GM06990 (cell line): Measurements from ENCODE around the gene CYB5A.

Source experiments
- DNase-seq: peaks from one replicate; pipeline ENCODE4 v3.0.0-alpha.2; 2011; ENCODE audit not compliant: insufficient read length; ENCODE audit errors: extremely low read depth
- H3K27me3 ChIP-seq: replicated peaks from 2 replicates; pipeline ENCODE4 v1.6.0; 2011; ENCODE audit warnings: low read length; ENCODE audit not compliant: control insufficient read depth, insufficient read depth
- H3K36me3 ChIP-seq: 2 replicates; pipeline ENCODE4 v1.5.1; 2011; ENCODE audit warnings: low read length; ENCODE audit not compliant: control insufficient read depth, insufficient read depth
- H3K4me3 ChIP-seq: replicated peaks from 2 replicates; pipeline ENCODE4 v1.5.1; 2011; ENCODE audit warnings: low read depth, mild to moderate bottlenecking, control low read depth, low read length
- TF ChIP-seq, protein P1 (sequence below): IDR thresholded peaks from 2 replicates; pipeline ENCODE4 v1.5.1; 2011; ENCODE audit warnings: low read length, control low read depth, mild to moderate bottlenecking, inconsistent platforms; ENCODE audit not compliant: insufficient read depth, poor library complexity, severe bottlenecking

Gene CYB5A, protein sequence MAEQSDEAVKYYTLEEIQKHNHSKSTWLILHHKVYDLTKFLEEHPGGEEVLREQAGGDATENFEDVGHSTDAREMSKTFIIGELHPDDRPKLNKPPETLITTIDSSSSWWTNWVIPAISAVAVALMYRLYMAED

GRCh38 chr18:74291771-74292540 is at the start of gene CYB5A:
Gene CYB5A, minus strand, starts transcription at chr18:74291963. Its CDS starts 88 bp downstream, at chr18:74291875.
- Histone ChIP-seq H3K4me3 (peak within 1 kb of the TSS; percentile 93), H3K36me3 (no peaks in the 10 kb centered on the region), H3K27me3 (no peaks in the 10 kb centered on the region)
- DNase-seq: peak; percentile 93
- TF ChIP-seq, protein P1, sequence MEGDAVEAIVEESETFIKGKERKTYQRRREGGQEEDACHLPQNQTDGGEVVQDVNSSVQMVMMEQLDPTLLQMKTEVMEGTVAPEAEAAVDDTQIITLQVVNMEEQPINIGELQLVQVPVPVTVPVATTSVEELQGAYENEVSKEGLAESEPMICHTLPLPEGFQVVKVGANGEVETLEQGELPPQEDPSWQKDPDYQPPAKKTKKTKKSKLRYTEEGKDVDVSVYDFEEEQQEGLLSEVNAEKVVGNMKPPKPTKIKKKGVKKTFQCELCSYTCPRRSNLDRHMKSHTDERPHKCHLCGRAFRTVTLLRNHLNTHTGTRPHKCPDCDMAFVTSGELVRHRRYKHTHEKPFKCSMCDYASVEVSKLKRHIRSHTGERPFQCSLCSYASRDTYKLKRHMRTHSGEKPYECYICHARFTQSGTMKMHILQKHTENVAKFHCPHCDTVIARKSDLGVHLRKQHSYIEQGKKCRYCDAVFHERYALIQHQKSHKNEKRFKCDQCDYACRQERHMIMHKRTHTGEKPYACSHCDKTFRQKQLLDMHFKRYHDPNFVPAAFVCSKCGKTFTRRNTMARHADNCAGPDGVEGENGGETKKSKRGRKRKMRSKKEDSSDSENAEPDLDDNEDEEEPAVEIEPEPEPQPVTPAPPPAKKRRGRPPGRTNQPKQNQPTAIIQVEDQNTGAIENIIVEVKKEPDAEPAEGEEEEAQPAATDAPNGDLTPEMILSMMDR: no peak

DNA sequence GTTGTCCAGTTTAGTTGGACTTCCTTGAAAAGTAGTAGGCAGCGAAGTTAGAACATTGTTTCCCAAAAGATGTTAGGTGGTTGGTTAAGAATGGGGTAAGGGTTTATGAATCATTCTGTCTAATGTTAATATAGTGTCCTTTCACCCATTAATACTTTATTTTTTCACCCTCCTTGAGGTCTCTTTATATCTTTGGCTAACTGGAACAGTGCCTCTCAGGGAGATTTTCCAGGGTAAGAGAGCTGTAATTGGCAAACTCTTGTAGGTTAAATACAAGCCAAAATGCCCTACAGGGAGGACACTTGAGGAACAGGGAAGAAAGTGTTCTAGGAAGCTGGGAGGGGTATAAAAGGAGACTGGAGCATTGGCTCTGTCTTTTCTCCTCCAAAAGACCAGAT is 46.1 kb upstream of the CYB5A start:
- H3K36me3 ChIP-seq: no peaks in the 10 kb centered on the region
- no peak overlapping the region for H3K4me3 ChIP-seq
- H3K27me3 ChIP-seq: no peaks in the 10 kb centered on the region
- DNase-seq: no peak
- TF ChIP-seq, protein P1: no peak

DNA sequence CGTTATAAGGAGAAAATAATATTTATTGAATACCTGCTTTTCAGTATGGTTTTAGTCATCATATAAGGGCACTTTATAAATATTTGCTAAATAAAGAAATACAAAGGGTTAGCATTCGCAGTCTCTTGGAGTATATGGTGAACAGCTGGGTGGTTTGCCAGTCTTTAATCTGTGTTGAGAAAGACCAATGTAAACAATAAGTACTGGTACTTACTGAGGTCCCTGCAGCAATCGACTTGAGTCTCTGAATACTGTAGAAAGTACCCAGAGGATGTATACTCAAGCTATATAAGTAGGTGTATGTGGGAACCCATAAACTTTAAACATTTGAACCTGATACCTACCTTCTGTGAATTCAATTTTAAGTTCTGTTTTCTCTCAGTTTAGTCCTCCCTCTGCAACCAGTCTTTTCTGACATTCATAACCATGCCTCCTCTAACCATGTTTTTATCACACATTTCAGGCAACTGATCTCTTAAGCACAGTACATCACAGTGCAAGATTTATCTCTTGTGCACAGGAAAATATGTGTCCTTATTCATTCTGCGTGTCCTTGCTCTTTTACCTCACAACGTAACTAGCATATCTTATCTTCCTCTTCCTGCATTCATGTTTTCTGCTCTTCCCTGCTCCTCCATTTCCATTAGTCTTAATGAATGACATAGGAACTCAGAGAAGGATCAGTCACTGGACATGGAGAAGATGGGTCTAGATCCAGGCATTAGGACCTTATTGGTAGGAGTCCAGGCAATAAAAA is 45.6 kb upstream of the CYB5A start:
- no peak for DNase-seq
- Histone ChIP-seq H3K4me3 (no peak overlapping the region), H3K27me3 (no peaks in the 10 kb centered on the region), H3K36me3 (no peaks in the 10 kb centered on the region)
- TF ChIP-seq, protein P1: no peak

DNA sequence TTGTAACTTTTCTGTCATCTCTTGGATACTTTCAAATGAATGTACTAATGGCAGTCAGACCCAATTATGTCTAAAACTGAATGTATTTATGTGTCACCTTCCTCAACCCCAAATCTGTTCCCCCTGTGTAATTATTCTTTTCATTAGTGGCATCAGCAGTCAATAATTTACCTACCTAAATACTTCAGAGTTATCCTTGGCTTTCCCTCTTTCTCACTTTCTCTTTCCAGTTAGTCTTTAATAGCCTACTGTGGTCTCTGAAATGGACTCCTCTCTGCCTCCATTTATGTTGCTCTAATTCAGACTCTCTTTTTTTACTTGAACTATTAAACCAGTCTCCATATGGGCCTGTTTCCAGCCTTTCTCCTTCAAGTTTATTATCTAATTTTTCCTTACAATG is 44.9 kb upstream of the CYB5A start:
- Histone ChIP-seq H3K4me3 (no peak overlapping the region), H3K27me3 (no peaks in the 10 kb centered on the region), H3K36me3 (no peaks in the 10 kb centered on the region)
- no peak for DNase-seq
- TF ChIP-seq, protein P1: no peak

GRCh38 chr18:74334242-74334893 is 42.6 kb upstream of the CYB5A start:
- TF ChIP-seq, protein P1: no peak
- no peak for DNase-seq
- Histone ChIP-seq H3K4me3 (no peak overlapping the region), H3K36me3 (no peaks in the 10 kb centered on the region), H3K27me3 (no peaks in the 10 kb centered on the region)
